HepG2 (cell line): ENCODE data around the gene ANTXR1. TPM values are rescaled to one million over a fixed set of nuclear protein-coding genes. Genes with fewer than 3 reads are reported as not detected.
A peak's percentile ranks its signal among the peaks of the same experiment; 100 is the strongest.

ENCODE experiments used
- GABPA ChIP-seq, 2 experiments: IDR thresholded peaks; 2 replicates each; pipeline ENCODE4 v1.6.1; 2011 to 2016; ENCODE audit warnings: low read depth in 2 of 2, low read length in 1 of 2, missing biosample characterization in 1 of 2, missing genetic modification characterization in 1 of 2
- HDAC6 ChIP-seq: fragments of 200-600 bp; sonication (generic); IDR thresholded peaks from 2 replicates; pipeline ENCODE4 v1.7.0; 2017; ENCODE audit warnings: mild to moderate bottlenecking, antibody characterized with exemption, low read length, low read depth
- HNF1B ChIP-seq: sonication (generic); formaldehyde crosslinking; IDR thresholded peaks from 2 replicates; pipeline ENCODE4 v1.5.1; 2020; ENCODE audit warnings: mild to moderate bottlenecking, moderate library complexity, missing genetic modification reagents
- HNF4A ChIP-seq: sonication (generic); formaldehyde crosslinking; IDR thresholded peaks from 2 replicates; pipeline ENCODE4 v1.4.0; 2020; ENCODE audit warnings: missing genetic modification reagents
- PLRG1 ChIP-seq: fragments of 450-650 bp; conservative IDR thresholded peaks from 2 replicates; pipeline ENCODE4 v1.6.1; 2016
- SMARCE1 ChIP-seq: fragments of 450-650 bp; IDR thresholded peaks from 2 replicates; pipeline ENCODE4 v1.6.1; 2017; ENCODE audit warnings: borderline replicate concordance
- STAG1 ChIP-seq: sonication (generic); formaldehyde crosslinking; IDR thresholded peaks from 2 replicates; pipeline ENCODE4 v1.4.0; 2020; ENCODE audit warnings: missing genetic modification reagents
- SYNCRIP ChIP-seq: fragments of 200-400 bp; formaldehyde crosslinking; IDR thresholded peaks from 2 replicates; pipeline ENCODE4 v1.6.1; 2018; ENCODE audit warnings: mild to moderate bottlenecking, low read depth, low read length; ENCODE audit not compliant: insufficient read depth
- ZBTB44 ChIP-seq: sonication (generic); formaldehyde crosslinking; IDR thresholded peaks from 2 replicates; pipeline ENCODE4 v1.4.0; 2020; ENCODE audit warnings: missing genetic modification reagents
- ZFP90 ChIP-seq: sonication (generic); formaldehyde crosslinking; IDR thresholded peaks from 2 replicates; pipeline ENCODE4 v1.8.0; 2022; ENCODE audit warnings: missing genetic modification reagents, mild to moderate bottlenecking, inconsistent platforms, borderline replicate concordance
- ZNF280B ChIP-seq: sonication (generic); formaldehyde crosslinking; IDR thresholded peaks from 2 replicates; pipeline ENCODE4 v1.5.0; 2020; ENCODE audit warnings: missing genetic modification reagents, mild to moderate bottlenecking, borderline replicate concordance
- ZNF572 ChIP-seq: sonication (generic); formaldehyde crosslinking; IDR thresholded peaks from 2 replicates; pipeline ENCODE4 v1.5.1; 2020; ENCODE audit warnings: mild to moderate bottlenecking, missing genetic modification reagents
- ZNF670 ChIP-seq: sonication (generic); formaldehyde crosslinking; IDR thresholded peaks from 2 replicates; pipeline ENCODE4 v1.8.0; 2022; ENCODE audit warnings: mild to moderate bottlenecking, missing genetic modification reagents, borderline replicate concordance
- ZNF703 ChIP-seq: sonication (generic); formaldehyde crosslinking; IDR thresholded peaks from 2 replicates; pipeline ENCODE4 v1.5.1; 2020; ENCODE audit warnings: missing genetic modification reagents, mild to moderate bottlenecking, moderate library complexity, borderline replicate concordance
- ZNF800 ChIP-seq: sonication (generic); formaldehyde crosslinking; IDR thresholded peaks from 2 replicates; pipeline ENCODE4 v1.4.0; 2020; ENCODE audit warnings: missing genetic modification reagents
- ZNF83 ChIP-seq: sonication (generic); formaldehyde crosslinking; IDR thresholded peaks from 2 replicates; pipeline ENCODE4 v1.4.0; 2020; ENCODE audit warnings: missing genetic modification reagents, mild to moderate bottlenecking, borderline replicate concordance
- ZSCAN29 ChIP-seq: sonication (generic); formaldehyde crosslinking; conservative IDR thresholded peaks from 2 replicates; pipeline ENCODE4 v1.4.0; 2020; ENCODE audit warnings: mild to moderate bottlenecking, missing genetic modification reagents
- polyA plus RNA-seq, 8 experiments: library from polyadenylated mRNA; depleted of rRNA in 3 of 8; stranded (reverse) in 7 of 8; unstranded in 1 of 8; fragments of >200 nt; fragmentation: Illumina TruSeq in 4 of 8; extraction: Trizol in 4 of 8; gene quantifications; 2 replicates each; pipeline versions ENCODE4 v1.2.1 to v1.2.3, GENCODE V29; 2011 to 2016; ENCODE audit warnings: low read depth in 4 of 8, missing spikeins in 1 of 8, mixed read lengths in 1 of 8; ENCODE audit not compliant: insufficient read depth in 1 of 8
- total RNA-seq, 5 experiments: library from RNA; depleted of rRNA; stranded (reverse); fragments of >200 nt; fragmentation: Illumina TruSeq; extraction: Trizol; gene quantifications; 2 replicates each; pipeline ENCODE4 v1.2.3, GENCODE V29; 2016; ENCODE audit warnings: low read depth in 1 of 5

ANTXR1 gene
- total and polyA plus RNA-seq, 2 of the 13 experiments (the other 11 are each of a cell fraction or from before 2014, with no cell fraction given): 4.5 to 12.7 TPM

GRCh38 chr2:69013840-69014821, 1.2 kb downstream of the ANTXR1 start (continued):
- 0 out of 2 replicates have a peak, but pooled peaks have one; percentile 4 for TF ChIP-seq STAG1 (CRISPR knock-in tag)
- TF ChIP-seq ZSCAN29: peak; percentile 14; the same call in 1 of the 2 replicates
- peak; percentile 55; the same call in 1 of the 2 replicates for TF ChIP-seq ZNF800
- TF ChIP-seq PLRG1: no peak
- TF ChIP-seq ZFP90: 0 out of 2 replicates have a peak, but pooled peaks have one; percentile 21
- TF ChIP-seq HDAC6: peak; percentile 22; the same call in 1 of the 2 replicates
- TF ChIP-seq SYNCRIP: no peak
- 0 out of 2 replicates have a peak, but pooled peaks have one; percentile 68 for TF ChIP-seq ZNF572
- no peak for TF ChIP-seq ZNF280B (CRISPR knock-in tag)
- 0 out of 2 replicates have a peak, but pooled peaks have one; percentile 48 for TF ChIP-seq ZNF703
- 0 out of 2 replicates have a peak, but pooled peaks have one; percentile 3 for TF ChIP-seq ZBTB44 (CRISPR knock-in tag)
- TF ChIP-seq SMARCE1: no peak
- TF ChIP-seq HNF1B (CRISPR knock-in tag): peak; percentile 55; the same call in 1 of the 2 replicates
- no peak for TF ChIP-seq ZNF83
- TF ChIP-seq ZNF670 (CRISPR knock-in tag): 0 out of 2 replicates have a peak, but pooled peaks have one; percentile 43
- TF ChIP-seq GABPA (IDR thresholded peaks at IDR 0.05; ENCODE audit: low read depth, low read length): 0 out of 2 replicates have a peak, but pooled peaks have one; percentile 11
- no peak for TF ChIP-seq GABPA (CRISPR knock-in tag; IDR thresholded peaks at IDR 0.05; ENCODE audit: low read depth)
- TF ChIP-seq HNF4A (CRISPR knock-in tag): no peak
- TF ChIP-seq, all 625 proteins: peak for 19
